Spleen (tissue), 11 donors: ENCODE data around the gene ITCH. TPM values are rescaled to one million over a fixed set of nuclear protein-coding genes. Genes with fewer than 3 reads are reported as not detected.

Experiments used
- DNase-seq: peaks from one replicate; pipeline ENCODE4 v3.0.0-alpha.2; 2020
- H3K27ac ChIP-seq, 8 donors: fragments of 200-600 bp; sonication (generic) in 7 of 8; 1 replicate in 4 of 8; 2 replicates in 4 of 8; pipeline versions ENCODE4 v1.5.0 to v1.8.0; 2016 to 2021; ENCODE audit warnings: inconsistent platforms in 4 of 8, mild to moderate bottlenecking in 4 of 8, moderate library complexity in 1 of 8
- H3K27me3 ChIP-seq, 7 donors: fragments of 200-600 bp; sonication (generic) in 6 of 7; replicated peaks in 1 of 7; 1 replicate in 4 of 7; 2 replicates in 3 of 7; pipeline versions ENCODE4 v1.5.0 to v1.8.0; 2016 to 2021; ENCODE audit warnings: inconsistent platforms in 3 of 7, mild to moderate bottlenecking in 1 of 7
- H3K36me3 ChIP-seq, 6 donors: fragments of 200-600 bp; sonication (generic) in 5 of 6; 1 replicate in 4 of 6; 2 replicates in 2 of 6; pipeline versions ENCODE4 v1.5.0 to v1.8.0; 2016 to 2021; ENCODE audit warnings: inconsistent platforms in 2 of 6
- H3K4me1 ChIP-seq, 6 donors: fragments of 200-600 bp; sonication (generic) in 5 of 6; 1 replicate in 3 of 6; 2 replicates in 3 of 6; pipeline versions ENCODE4 v1.5.0 to v1.8.0; 2016 to 2021; ENCODE audit warnings: inconsistent platforms in 3 of 6
- H3K4me3 ChIP-seq, 8 donors: fragments of 200-600 bp; sonication (generic) in 7 of 8; 1 replicate in 4 of 8; 2 replicates in 4 of 8; pipeline versions ENCODE4 v1.5.0 to v1.8.0; 2016 to 2021; ENCODE audit warnings: inconsistent platforms in 4 of 8, mild to moderate bottlenecking in 4 of 8, moderate library complexity in 2 of 8
- H3K9me3 ChIP-seq, 8 donors: fragments of 200-600 bp; sonication (generic) in 7 of 8; 1 replicate in 4 of 8; 2 replicates in 4 of 8; pipeline versions ENCODE4 v1.5.0 to v1.8.0; 2016 to 2021; ENCODE audit warnings: inconsistent platforms in 4 of 8
- POLR2A ChIP-seq, 3 donors: fragments of 450-650 bp; IDR thresholded peaks; one replicate each; pipeline ENCODE4 v1.5.1; 2017; ENCODE audit warnings: antibody characterized with exemption in 3 of 3, mild to moderate bottlenecking in 1 of 3
- POLR2AphosphoS5 ChIP-seq, 3 donors: sonication (generic); formaldehyde crosslinking; IDR thresholded peaks; one replicate each; pipeline ENCODE4 v1.5.1; 2017; ENCODE audit warnings: antibody characterized with exemption in 3 of 3
- WGBS, 5 donors: extraction: QIAGEN DNeasy Blood & Tissue Kit in 3 of 5; methylation state at CpG; one replicate each; pipeline versions ENCODE4 v1.1.5 to v1.1.7; 2013 to 2018; 5-methylcytosine and 5-hydroxymethylcytosine counted together
- intact Hi-C: fragments of 100-400 bp; cut with DNase I; formaldehyde crosslinking; loops from one replicate; pipeline ENCODE4 v1.15.0; 2023; ENCODE audit warnings: low total_unique reads
- polyA plus RNA-seq, 3 donors: library from polyadenylated mRNA; stranded (reverse); fragments of 200-250 nt; gene quantifications; one replicate each; pipeline ENCODE4 v1.2.1, GENCODE V29; 2013
- total RNA-seq, 7 donors: library from RNA; depleted of rRNA in 3 of 7; stranded (reverse); fragments of >200 nt in 3 of 7; fragmentation: NEBNext Ultra II Directional in 4 of 7; extraction: Animal tissue kit (Norgen Biotek cat#: 25700) in 4 of 7; gene quantifications; one replicate each; pipeline versions ENCODE4 v1.1.0 to v1.2.1, GENCODE V29; 2016 to 2021
- TF ChIP-seq, protein P1 (sequence below), 11 experiments: fragments of 200-600 bp in 7 of 11; fragments of 450-650 bp in 4 of 11; sonication (generic) in 4 of 11; IDR thresholded peaks in 8 of 11; conservative IDR thresholded peaks in 3 of 11; 1 replicate in 7 of 11; 2 replicates in 4 of 11; pipeline versions ENCODE4 v1.4.0 to v1.8.0; 2016 to 2021; ENCODE audit warnings: antibody characterized with exemption in 11 of 11, inconsistent platforms in 4 of 11, mild to moderate bottlenecking in 1 of 11
- donor health status: healthy with polysubstance abuse.
- donor health status: DM: no; HTN: no; CAD: no; lungs with moderate emphysema.
- donor health status: DM: no; HTN: no; CAD: no.
- donor health status: Bipolar disorder and iron deficiency.
- donor health status: healthy.
- donor health status: DM: no; HTN: no; CAD: no.
- donor health status: DM: yes; HTN: yes; CAD: no.

ITCH gene
- total and polyA plus RNA-seq, 10 donors = 6.9 to 72.7 (median 61.6) TPM

DNA sequence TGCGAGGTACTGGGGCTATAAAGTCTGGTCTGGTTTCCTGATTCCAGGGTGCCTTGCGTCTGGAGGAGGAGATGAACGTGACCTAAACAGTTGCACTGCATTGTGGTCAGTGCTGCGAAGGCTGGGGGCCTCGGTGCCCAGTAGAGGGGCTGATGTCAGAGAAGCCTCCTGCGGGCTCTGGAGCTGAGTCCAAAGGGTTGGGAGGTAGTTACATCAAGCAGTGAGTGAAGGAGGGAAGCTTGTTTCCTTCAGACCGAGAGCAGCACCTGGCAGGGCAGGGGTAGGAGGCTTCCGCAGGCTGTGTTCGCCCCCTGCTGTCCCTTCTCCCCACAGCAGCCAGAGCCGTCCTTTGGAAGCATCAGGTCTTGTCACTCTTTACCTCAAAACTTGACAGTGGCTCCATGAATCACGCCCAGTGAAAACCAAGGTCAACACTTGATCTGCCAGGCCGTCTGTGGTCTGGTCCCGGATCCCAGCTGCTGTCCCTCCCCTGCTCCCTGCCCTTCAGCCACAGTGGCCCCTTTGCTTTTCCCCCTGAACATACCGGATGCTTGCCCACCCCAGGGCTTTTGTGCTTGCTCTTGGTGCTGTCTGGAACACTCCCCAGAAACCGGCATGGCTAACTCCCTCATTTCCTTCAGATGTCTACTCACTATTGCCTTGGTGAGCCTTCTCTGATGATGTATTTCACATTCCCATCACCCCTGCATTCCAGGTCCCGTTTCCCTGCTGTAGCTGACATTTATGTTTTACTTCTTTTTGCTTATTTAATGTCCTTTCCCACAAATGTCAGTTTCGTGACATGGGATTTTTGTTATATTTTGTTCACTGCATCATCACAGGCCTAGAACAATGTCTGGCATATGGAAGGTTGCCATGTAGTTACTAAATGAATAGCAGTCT, 160.1 kb downstream of the ITCH start:
- no peaks in the 10 kb centered on the region for H3K9me3 ChIP-seq
- 56 to 66% (median 64%) methylated on average over 15 to 17 of the region's 17 CpGs for WGBS, 5 donors
- no peak for TF ChIP-seq POLR2A (IDR thresholded peaks at IDR 0.05)
- peak in 1 of 3 donors; percentile 30 for TF ChIP-seq POLR2AphosphoS5 (IDR thresholded peaks at IDR 0.05)
- TF ChIP-seq, protein P1, sequence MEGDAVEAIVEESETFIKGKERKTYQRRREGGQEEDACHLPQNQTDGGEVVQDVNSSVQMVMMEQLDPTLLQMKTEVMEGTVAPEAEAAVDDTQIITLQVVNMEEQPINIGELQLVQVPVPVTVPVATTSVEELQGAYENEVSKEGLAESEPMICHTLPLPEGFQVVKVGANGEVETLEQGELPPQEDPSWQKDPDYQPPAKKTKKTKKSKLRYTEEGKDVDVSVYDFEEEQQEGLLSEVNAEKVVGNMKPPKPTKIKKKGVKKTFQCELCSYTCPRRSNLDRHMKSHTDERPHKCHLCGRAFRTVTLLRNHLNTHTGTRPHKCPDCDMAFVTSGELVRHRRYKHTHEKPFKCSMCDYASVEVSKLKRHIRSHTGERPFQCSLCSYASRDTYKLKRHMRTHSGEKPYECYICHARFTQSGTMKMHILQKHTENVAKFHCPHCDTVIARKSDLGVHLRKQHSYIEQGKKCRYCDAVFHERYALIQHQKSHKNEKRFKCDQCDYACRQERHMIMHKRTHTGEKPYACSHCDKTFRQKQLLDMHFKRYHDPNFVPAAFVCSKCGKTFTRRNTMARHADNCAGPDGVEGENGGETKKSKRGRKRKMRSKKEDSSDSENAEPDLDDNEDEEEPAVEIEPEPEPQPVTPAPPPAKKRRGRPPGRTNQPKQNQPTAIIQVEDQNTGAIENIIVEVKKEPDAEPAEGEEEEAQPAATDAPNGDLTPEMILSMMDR (IDR thresholded peaks at IDR 0.05 in 8 of 11, conservative IDR thresholded peaks at IDR 0.05 in 3 of 11) = peak in 8 of 11 experiments; percentile 41 to 57 (median 48)
- no peak for DNase-seq
- peaks cover 16 to 84% (median 54%) of the 10 kb centered on the region in 6 donors for H3K4me1 ChIP-seq
- intact Hi-C loops = loop anchor here (5.0 kb wide), 1 partner anchor 211 kb away; no protein-coding TSS in a partner anchor
- peaks cover 0 to 89% (median 25%) of the 10 kb centered on the region in 6 donors for H3K36me3 ChIP-seq
- no peaks in the 10 kb centered on the region for H3K27me3 ChIP-seq
- H3K4me3 ChIP-seq = no peak overlapping the region
- peak overlapping the region in 3 of 8 donors; percentile 15 to 43 (median 34) for H3K27ac ChIP-seq

DNA sequence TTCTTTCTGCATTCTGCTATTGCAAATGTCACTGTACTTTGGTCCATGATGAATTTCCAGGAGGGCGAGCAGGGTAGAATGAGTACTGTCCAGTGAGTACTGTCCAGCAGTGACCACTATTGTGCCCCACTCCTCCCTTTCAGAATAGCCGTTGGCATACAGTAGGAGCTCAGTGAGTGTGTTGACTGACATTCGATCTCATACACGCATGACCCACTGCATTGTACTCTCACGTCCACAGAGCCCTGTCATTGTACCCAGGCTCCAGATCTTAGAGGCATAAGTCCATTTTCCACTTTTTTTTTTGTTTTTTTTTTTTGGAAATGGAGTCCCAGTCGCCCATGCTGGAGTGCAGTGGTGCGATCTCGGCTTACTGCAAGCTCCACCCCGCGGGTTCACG, 161.4 kb downstream of the ITCH start:
- H3K27ac ChIP-seq = no peak overlapping the region
- no peaks in the 10 kb centered on the region for H3K27me3 ChIP-seq
- peaks cover 11 to 72% (median 45%) of the 10 kb centered on the region in 6 donors for H3K4me1 ChIP-seq
- H3K9me3 ChIP-seq = no peaks in the 10 kb centered on the region
- no peak for TF ChIP-seq POLR2A (IDR thresholded peaks at IDR 0.05)
- no peak overlapping the region for H3K4me3 ChIP-seq
- H3K36me3 ChIP-seq = peaks cover 0 to 95% (median 35%) of the 10 kb centered on the region in 6 donors
- DNase-seq = no peak
- 93 to 97% (median 96%) methylated on average over 11 of the region's 11 CpGs for WGBS, 5 donors
- intact Hi-C loops = loop anchor here (5.0 kb wide), 1 partner anchor 212 kb away; no protein-coding TSS in a partner anchor

DNA sequence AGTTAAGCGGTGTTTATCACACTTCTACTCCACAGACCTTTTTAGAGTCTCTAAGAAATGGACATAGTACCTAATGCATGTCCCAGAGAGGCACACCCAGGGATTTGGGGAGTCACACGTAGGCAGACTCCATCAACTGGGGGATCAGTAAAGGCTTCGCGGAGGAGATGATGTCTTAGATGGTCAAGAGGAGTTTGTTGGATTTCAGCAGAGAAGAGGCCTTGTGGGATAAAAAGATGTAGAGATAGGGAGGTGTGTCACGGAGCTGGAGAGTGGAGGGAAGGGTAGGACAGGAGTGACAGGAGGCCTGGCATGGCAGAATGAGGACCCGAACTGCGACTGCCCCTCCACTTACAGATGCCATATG, 162.3 kb downstream of the ITCH start:
- no peaks in the 10 kb centered on the region for H3K27me3 ChIP-seq
- no peaks in the 10 kb centered on the region for H3K9me3 ChIP-seq
- peaks cover 11 to 64% (median 39%) of the 10 kb centered on the region in 6 donors for H3K4me1 ChIP-seq
- no peak overlapping the region for H3K4me3 ChIP-seq
- intact Hi-C loops = no loop called here
- WGBS, 5 donors = 87 to 96% (median 93%) methylated on average over 7 of the region's 7 CpGs
- TF ChIP-seq POLR2AphosphoS5 (IDR thresholded peaks at IDR 0.05) = no peak
- TF ChIP-seq POLR2A (IDR thresholded peaks at IDR 0.05) = no peak
- TF ChIP-seq, protein P1 (IDR thresholded peaks at IDR 0.05 in 8 of 11, conservative IDR thresholded peaks at IDR 0.05 in 3 of 11) = no peak
- peaks cover 0 to 95% (median 43%) of the 10 kb centered on the region in 6 donors for H3K36me3 ChIP-seq
- DNase-seq = no peak
- H3K27ac ChIP-seq = peak overlapping the region in 5 of 8 donors; percentile 7 to 66 (median 30)

DNA sequence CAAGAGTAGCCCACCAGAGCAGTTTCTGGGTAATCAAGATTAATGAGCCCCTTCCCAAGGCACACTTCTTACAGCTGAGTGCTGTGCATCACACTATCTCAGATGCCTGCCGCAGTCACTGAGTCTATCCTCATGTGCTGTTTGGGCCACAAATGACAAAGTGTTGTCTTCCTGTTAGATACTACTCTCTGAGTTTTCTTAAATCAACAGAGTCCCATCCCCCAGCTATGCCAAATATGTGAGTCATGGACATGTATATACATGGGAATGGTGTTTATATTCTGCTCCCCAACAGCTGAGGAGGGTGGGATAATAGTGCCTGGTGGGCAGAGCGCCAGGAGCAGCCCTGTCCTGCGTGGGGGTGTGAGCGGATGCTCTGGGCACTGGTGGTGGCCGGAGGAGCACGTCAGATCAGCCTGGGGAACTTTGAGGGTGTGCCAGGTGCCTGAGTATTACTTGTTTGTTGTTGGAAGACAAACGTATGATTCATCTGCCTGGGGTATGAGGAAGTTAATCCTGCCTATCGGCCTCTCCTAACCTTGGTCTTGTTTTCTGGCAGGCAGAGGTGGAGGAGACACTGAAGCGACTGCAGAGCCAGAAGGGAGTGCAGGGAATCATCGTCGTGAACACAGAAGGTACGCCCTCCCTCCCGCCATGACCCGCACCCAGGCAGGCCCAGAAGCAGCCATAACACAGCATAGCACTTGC, 162.8 kb downstream of the ITCH start:
- WGBS, 5 donors = 65 to 85% (median 71%) methylated on average over 14 of the region's 14 CpGs
- TF ChIP-seq, protein P1 (IDR thresholded peaks at IDR 0.05 in 8 of 11, conservative IDR thresholded peaks at IDR 0.05 in 3 of 11) = no peak
- TF ChIP-seq POLR2A (IDR thresholded peaks at IDR 0.05) (no peak), POLR2AphosphoS5 (IDR thresholded peaks at IDR 0.05) (peak; percentile 51 to 69 (median 54))
- Histone ChIP-seq H3K9me3 (no peaks in the 10 kb centered on the region), H3K27me3 (no peaks in the 10 kb centered on the region), H3K4me1 (peaks cover 11 to 64% (median 36%) of the 10 kb centered on the region in 6 donors), H3K27ac (peak overlapping the region in 5 of 8 donors; percentile 7 to 66 (median 30)), H3K4me3 (no peak overlapping the region), H3K36me3 (peaks cover 0 to 96% (median 46%) of the 10 kb centered on the region in 6 donors)
- intact Hi-C loops = no loop called here
- no peak for DNase-seq
